HG03558 (cell line): ENCODE results near the gene PAIP2B.
"Not testable (repeated sequence)": the region's sequence is repeated elsewhere in the genome, so short reads cannot be mapped to it uniquely, and the experiment has no call there.

Source experiments
- ATAC-seq: cut with Tn5 transposase; IDR thresholded peaks from one replicate; pipeline ENCODE4 v1.9.1; 2021; ENCODE audit warnings: moderate number of reproducible peaks; ENCODE audit not compliant: unreplicated experiment; ENCODE audit errors: extremely low read depth

PAIP2B gene

DNA sequence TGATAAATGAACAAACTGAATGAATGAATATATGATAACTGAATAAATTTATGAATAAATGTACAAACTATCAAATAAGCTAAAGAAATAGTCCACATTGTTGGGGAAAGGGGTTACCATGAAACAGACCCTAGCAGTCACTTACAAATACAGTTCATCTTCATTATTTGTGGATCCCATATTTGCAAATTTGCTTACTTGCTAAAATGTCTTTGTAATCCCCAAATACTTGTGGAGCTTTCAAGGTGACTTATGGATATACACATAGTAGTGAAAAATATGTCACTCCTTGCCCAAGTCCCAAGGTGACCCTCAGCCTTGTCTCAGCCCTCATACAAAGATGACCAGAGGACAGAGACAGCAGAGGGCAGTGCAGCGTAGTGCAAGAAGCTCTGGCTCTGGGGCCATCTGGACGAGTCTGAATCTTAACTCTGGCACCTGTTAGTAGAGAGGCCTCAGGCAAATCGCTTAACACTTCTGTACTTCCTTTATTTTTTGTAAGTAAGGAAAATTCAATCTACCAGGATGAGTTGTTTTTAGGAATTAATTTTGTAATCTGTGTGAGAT, 3.1 kb downstream of the PAIP2B start:
- no peak for ATAC-seq

DNA sequence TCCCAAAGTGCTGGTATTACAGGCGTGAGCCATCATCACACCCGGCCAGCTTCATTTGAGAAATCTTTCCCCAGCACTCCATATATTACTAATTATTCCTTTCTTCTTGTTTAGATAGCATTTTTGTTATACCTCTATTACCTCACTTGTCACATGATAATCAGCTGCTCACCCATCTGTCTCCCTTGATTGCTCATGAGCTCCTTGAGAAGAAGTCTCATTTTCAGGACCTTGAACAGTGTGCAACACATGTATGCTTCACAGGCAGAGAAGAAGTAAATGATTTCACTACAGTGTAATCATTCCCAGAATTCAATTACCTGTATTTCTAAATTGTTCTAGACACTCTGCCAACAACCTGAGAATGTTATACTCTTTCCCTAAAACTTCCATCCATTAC, 6.2 kb downstream of the PAIP2B start:
- ATAC-seq = no peak

DNA sequence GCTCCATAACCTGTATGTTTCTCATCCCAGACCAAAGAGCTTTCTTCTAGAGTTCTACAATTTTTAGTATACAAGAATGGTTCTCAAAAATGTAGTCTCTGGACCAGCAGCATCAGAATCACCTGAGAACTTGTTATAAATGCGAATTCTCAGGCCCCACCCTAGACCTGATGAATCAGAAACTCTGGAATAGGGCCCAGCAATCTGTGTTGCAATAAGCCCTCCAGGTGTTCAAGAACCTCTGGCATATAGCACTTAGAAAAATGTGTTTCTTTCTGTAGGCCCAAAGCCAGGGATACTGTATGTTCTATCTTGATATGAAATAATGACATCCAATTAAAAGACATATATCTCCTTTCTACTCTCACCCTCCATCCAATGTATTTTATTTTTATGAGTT, 10.4 kb downstream of the PAIP2B start:
- ATAC-seq = no peak

DNA sequence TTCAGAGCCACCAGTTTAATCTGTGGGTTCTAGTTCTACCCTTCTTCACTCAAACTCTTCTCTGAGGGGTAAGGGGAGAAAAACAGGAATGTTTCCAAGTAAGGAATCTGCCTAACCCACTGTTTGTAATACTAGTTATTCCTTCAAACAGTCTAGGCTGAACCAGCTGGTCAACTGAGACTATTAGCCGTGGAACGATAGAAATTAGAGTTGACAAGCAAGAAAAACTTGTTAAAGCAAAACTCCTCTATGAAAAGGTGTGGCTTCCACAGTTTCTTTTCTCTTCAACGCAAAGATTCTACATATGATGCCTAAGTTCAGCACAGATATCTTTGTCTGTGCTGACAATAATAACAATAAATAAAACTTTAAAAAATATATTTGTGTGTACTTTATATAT, 11.5 kb downstream of the PAIP2B start:
- ATAC-seq = no peak

DNA sequence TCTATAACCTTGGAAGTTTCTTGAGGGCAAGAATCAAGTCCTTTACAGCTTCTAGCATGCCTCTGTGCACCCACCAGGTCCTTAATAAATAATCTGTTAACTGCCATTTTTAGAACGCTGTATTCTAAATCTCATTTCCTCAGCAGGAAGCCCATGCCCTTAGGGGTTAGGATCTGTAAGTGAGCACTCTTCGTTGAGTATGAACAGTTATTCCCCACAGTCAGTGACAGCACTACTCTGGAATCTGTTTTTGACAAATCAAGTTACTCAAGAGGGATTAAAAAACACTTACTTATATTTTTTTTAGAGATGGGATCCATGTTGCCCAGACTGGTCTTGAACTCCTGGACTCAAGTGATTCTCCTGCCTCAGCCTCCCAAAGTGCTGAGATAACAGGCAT, 14.6 kb downstream of the PAIP2B start:
- ATAC-seq = no peak

DNA sequence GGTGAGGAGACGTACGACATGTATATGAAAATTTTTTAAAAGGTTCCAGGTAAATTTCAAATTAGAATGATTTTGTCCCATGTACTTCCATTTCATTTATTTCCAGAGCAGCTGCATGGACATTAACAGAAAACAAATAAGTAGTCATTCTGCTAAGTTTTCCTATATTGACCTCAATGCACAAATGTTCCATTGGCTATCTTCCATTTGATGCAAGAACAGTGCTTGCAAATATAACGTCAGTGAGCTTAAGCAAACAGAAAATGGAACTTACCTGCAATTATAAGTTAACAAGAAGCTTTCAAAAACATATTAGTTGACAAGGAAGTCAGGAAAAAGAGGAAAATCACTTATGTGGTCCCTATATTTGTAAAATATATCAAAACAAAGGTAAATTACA, 16.6 kb downstream of the PAIP2B start:
- no peak for ATAC-seq

DNA sequence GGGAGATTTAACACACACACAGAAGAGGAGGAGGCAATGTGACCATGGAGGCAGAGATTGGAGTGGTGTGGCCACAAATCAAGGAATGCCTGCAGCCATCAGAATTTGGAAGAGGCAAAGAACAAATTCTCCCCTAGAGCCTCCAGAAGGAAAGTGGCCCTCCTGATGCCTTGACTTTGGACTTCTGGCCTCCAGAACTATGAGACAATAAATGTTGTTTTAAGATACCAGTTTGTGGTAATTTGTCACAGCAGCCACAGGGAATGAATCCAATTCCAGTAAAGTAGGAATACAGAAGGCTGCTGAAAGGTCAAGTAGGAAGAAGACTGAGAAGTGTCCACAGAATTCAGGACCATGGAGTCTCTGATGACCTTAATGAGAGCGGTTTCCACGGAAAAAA, 18.1 kb downstream of the PAIP2B start:
- ATAC-seq = no peak

DNA sequence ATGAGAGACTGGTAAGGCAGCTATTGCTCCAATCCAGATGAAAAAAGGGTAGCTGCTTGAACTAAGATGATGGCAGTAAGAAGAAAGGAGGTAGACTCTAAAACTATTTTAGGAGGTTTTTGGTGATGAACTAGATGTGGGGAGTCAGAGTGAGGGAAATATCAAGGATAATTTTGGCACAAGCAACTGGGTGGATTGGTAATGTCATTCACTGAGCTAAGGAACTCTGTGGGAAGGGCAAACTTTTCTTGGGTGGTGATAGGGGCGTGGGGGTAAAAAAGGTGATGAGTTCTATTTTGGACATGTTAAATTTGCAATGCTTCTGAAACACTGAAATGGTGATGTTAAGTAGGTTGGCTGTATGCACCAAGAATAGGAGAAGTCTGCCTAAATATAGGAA, 19.3 kb downstream of the PAIP2B start:
- no peak for ATAC-seq

DNA sequence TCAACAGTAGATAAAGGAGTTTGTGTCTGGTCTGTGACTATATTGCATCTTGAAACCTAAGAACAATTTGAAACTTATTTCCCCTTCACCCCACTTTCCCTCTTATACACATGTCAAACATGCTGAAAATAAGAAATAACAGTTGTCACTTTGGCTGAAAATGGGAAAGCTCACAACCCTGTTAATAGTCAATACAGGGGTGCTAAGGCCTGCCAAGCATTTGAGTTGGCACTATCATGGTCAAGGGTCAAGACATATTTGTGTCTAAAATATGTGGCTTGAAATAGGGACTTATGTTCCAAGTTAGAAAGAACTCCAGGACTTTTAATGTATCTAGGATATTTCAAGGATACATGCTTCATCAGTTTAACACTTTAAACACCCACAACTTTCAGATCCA, 20.6 kb downstream of the PAIP2B start:
- no peak for ATAC-seq

DNA sequence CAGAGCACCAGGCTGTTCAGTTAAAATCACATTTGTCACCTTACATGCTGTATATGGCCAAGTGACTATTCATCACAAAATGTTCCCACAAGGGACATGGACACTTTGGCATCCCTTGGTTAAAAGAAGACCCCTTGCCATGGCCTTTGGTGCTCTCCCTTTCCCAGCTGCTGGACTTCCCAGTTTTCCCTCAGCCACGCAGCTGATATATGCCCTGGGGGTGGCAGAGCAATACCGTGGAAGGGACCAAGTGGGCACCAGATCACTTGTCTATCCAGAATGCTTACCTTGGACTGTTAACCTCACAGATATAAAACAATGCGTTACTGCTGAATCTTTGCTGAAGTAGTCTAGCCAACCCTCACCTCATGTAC, 35.3 kb downstream of the PAIP2B start:
- no peak for ATAC-seq

DNA sequence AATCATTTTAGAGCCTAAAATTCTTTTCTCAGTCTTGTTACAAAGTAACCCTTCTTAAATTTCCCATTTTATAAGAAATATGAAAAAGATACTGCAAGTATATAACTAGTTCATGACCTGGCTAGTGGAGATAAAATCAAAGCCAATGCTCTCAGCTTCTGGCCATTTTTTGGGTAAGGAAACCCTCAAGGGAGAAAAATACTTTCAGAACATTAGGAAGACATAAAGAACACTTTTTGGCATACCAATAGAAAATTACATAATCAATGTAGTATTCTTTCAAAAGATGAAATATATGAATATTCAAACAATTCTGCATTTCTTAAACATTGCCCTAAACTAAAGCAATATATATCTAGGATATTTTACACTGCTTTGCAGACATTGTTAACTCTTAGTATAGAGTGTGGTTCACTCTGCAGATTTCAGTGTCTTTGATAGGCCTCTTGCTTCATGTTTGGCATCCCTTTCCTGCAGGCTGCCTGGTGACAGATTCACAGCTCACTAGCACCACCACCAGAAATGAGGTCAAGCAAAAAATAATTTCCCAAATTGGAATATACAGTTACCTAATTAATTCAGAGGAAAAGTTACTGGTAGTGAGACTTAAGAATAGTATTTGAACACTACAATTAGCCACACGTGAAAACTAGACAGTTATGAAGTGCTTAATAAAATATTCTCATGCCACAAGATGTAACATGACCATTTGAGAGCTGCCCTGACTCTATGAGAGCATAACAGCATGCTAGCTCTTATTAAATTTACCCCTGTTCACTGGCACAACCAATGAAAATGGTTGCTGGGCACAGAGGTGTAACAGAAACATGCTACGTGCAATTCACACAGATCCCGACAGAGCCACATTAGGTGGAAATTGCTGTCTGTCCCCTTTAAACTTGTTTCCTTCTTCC, 36.0 kb downstream of the PAIP2B start:
- no peak for ATAC-seq

DNA sequence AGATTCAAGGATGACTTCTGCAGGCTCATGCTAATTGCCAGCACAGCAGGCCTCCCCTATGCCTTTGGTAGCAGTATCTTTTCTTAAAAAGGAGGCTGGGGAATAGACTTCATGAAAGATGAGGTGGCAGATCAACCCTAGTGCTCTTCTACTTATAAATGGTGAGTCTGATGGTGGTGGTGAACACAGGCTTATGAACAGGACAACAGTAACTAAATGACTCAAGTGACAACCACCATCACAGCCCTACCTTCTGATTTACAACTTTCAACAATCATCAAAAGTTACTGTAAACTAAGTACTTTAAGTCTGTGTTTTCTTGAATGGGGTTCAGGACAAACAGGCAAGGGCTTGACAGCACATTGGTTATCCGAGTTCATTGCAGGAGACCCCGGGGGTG, 39.3 kb downstream of the PAIP2B start:
- no peak for ATAC-seq

DNA sequence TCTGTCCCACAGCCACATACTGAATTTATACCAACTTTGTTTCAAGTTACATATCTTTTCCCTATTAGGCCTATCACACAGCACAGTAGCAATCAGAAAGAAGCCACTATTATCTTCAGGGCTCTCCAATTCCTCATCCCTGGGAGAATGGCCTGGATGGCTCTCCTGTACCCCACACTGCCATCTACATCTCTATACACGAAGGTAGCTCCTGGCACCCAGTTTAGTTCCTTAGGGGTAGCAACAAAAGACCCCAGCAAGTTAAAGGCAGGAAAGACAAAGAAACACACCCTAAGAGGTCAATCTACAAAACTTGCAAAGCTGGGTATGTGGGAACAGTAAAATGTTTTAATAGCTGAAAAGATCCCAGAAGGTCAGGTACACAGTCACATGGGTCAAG, 39.9 kb downstream of the PAIP2B start:
- ATAC-seq = no peak

DNA sequence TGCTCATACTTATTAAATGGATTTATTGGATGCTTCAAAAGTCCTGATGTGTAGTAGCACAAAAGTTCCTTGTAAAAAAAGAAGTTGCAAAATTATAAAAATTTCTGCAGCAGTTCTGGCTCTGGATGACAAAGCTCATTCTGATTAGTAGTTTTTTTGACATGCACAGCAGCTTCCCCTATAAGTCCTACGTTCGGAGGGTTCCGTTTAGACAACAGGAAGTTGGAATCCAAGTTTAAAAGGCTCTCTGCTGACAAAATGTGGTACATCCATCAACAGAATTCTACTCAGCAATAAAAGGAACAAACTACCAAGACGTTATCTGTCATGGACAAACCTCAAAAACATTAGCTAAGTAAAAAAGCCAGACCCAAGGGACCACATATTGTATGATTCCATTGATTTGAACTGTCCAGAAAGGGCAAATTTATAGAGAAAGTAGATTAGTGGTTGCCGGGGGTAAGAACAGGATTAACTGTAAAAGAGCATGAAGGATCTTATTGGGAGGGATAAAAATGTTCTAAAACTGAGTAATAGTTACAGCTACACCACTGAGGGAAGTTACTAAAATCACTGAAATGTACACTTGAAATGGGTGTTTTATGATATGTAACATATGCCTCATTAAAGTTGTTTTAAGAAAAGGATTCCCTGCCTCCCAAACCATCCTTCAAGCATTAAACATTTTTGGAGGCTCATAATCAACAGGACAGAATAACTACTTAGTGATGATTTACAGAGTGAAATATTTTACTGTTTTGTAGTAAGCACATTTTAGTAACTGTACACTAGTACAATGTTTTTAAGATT, 43.4 kb downstream of the PAIP2B start:
- ATAC-seq = not testable (repeated sequence)

DNA sequence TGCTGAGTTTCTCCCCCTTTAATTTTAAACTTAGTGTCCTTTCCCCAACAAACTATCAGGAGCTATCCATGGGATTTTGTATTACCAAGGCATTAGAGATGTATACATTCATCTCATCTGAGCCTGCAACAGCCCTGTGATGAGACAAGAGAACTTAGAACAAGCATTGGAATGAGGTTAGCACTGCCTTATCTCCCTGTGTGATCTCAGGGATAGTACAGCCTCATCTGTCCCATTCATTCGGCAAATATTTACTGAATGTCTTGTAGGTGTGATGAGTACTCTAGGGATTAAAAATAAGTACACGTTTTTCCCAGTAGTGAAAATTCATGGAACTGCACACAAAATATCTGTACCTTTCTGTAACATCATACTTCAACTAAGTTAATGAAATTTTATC, 45.6 kb downstream of the PAIP2B start:
- no peak for ATAC-seq

DNA sequence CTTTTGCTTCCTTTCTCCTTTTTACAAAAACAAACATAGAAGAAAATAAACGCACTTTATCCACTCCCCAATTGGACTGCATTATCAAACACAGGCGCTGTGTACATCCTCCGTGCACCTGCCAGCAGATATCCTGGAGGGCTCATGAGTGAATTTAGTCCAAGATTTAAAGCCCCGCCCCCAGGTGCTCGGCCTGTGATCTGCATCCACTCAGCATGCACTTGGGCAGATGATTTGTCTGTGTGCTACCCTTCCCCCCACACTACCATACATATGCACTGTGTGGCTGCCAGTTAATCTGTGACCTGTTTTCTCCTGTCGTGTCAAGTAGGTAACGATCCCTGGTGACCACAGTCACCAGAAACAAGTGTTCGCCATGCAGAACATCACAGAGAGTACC, 48.1 kb downstream of the PAIP2B start:
- not testable (repeated sequence) for ATAC-seq

DNA sequence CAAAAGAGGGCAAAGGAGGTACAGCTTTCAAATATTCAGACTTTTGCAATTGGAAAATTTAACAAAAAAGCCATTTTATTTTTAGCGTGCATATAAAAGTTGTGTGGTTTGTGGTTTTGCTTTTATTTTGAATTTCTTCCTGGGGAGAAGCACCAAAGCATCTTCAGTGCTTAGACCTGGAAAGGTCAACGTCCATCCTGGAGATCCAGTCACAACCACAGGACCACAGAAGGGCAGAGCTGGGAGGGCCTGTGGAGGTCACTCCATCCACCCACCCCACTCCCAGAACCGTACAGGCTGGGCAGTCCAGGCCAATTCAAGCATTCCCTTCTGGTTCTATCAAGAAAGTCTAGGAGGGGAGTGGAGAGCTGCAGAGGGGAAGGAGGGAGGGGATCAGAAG, 52.7 kb downstream of the PAIP2B start:
- ATAC-seq = no peak

DNA sequence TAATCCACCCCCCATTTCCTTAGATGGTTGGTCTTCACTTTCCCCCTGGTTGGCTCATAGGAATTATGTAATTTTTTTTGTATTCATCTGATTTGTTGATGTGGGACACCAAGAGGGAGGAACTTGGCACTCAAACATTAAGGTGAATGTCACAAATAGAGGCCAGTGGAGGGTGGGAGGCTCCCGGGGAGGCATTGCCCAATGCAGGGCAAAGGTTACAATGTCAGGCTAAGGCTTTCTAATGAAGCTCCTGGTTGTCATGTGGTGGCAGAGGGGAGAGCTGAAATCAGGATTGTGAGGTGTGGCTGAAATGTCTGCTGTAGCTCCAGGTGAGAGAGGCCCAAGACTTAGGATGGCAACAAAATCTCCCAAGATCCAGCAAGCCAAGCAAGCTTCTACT, 53.8 kb downstream of the PAIP2B start:
- no peak for ATAC-seq

DNA sequence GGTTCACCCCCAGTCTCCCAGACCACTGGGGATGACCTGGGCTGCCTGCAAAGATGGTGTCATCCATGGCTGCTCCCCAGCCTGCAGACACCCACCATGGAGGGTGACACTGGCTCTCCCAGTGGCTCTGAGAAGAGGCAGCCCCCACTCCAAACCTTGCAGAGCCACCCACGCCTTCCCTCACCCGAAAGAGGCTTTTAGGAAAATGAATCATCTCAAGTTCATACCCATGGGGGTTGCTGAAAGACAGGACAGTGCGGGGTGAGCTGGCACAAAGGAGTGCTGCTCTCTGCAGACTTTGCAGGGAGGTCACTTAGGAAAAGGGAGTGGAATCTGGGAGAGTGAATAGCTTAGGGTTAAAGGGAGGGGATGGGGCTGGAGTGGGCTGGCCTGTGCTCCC, 60.1 kb downstream of the PAIP2B start:
- ATAC-seq = no peak

DNA sequence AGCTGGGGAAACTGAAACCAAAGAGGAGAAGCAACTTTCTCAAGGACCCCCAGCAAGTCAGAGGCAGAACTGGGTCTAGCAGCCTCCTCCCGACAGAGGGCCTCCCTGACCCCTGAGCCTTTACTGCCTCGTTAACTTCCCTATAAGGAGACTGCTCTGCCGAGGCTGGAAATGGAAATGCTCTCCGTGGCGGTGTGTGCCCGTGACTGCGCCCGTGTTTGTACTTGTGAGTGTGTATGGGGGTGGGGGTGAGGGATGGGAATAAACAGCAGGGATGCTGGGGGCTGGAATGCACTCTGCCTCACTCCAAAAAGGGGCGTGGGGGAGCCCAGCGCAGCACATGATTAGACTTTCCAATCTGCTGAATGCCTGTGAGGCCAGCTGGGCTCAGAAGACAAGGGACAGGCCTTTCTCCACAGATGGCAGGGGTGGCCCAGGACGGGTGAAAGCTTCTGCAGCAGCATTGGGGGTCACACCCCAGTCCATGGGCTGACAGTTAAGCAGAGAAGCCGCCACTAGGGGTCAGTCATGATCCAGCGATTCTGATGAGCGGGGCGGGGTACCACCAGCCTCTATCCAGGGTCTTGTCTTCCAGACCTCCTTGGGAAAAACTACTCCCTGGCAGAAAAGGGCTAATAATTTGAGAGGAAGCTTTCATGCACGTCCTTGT, 69.6 kb downstream of the PAIP2B start:
- ATAC-seq = no peak

DNA sequence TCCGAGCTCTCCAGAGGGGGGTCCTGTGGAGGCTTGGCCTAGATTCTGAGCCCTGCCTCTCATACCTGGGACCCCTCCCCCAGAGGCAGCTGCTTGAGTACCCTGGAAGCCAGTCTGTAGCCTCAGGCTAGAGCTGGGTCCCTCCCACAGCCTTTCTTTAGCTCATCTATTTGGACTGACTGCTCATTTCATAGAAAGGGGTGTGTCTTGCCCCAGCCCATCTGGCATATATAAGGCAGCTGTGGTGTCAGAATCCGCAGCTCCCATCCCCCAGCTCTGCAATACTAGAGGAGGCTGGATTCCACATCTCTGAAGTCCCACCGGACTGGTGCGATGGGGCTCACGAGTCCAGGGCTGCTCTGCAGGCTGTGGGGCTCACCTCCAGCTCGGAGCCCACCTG, 70.3 kb downstream of the PAIP2B start:
- no peak for ATAC-seq
